Suprapubic skin (tissue), 3 donors: ENCODE measurements around the gene KRT4.

Experiments
- CTCF ChIP-seq, 2 donors: fragments of 200-600 bp in 1 of 2; fragments of 450-650 bp in 1 of 2; sonication (generic) in 1 of 2; IDR thresholded peaks; one replicate each; pipeline ENCODE4 v1.5.1; 2016 to 2019; ENCODE audit warnings: antibody characterized with exemption in 2 of 2, mild to moderate bottlenecking in 1 of 2, moderate library complexity in 1 of 2
- POLR2A ChIP-seq, 2 donors: fragments of 450-650 bp; IDR thresholded peaks; one replicate each; pipeline ENCODE4 v1.6.1; 2017; ENCODE audit warnings: antibody characterized with exemption in 2 of 2, mild to moderate bottlenecking in 2 of 2, moderate library complexity in 2 of 2

GRCh38 chr12:52779914-52780313 lies 34.0 kb downstream of the KRT4 start:
- TF ChIP-seq CTCF (IDR thresholded peaks at IDR 0.05) = no peak
- TF ChIP-seq POLR2A (IDR thresholded peaks at IDR 0.05) = no peak
